ENCODE results near the gene IL17A.

Gene IL17A

DNA sequence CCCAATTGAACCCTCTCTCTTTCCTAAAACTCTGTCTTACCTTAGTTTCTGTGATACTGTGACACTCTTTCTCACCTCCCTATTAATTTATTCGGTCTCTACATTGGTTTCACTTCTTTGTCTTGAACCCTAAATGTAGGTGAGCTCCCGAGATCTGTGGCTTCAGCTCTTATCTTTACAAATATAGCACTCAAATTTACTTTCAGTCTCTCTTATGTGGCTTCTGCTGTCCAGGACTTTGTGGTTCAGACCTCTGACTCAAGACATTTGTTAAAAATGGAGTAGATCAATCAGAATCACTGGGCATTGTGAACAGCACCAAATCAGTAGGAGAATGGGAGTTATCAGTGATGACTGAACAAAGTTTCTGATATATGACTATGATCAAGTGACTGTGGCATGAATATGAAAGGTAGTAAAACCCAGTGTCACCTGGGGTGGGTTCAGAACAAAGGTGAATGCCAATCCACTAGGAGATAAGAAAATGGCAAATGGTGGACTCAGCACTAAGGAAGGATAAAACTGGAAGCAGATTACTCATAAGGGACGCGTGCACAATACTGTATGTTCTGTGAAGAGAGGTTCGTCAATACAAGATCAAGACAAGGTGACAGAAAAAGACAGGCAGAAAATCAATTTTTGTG, 30.9 kb downstream of the IL17A start:
- no peak for DNase-seq (ENCODE audit: low read depth)

DNA sequence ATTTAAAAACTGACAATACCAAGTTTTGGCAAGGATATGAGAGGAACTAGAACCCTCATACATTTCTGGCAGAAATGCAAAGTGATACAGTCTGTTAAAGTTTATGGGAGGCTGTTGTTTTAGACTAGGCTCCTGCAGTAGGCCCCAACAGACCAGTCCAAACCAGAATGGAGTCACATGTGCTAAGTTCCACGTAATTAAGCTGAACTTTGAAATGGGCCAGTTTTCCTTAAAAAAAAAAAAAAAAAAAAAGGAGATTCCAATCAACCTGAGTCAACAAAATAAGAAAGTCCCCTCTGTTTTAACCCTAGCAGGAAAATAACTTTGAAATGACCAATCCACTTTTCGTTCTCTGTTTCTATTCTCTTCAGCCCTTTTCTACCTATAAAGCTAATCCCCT, 31.6 kb downstream of the IL17A start:
- no peak for DNase-seq (ENCODE audit: low read depth)

DNA sequence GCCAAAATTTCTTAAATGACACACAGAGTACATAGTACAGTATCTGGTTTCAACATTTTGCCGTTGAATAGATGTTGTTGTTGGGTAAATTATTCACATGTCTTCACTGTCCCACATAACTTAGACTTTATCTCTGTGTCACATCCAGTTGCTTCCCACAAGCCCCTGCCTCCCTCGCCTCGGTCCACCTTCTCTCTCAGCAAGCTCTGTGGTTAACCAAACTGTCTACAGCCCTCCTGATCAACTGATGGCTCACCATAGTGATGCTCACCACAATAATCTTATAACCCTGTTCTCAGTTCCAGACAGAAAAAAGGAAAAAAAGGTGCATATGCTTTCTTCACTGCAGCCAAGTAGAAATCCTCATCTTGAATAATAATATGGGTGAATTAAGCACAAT, 35.1 kb downstream of the IL17A start:
- no peak for DNase-seq (ENCODE audit: low read depth)

DNA sequence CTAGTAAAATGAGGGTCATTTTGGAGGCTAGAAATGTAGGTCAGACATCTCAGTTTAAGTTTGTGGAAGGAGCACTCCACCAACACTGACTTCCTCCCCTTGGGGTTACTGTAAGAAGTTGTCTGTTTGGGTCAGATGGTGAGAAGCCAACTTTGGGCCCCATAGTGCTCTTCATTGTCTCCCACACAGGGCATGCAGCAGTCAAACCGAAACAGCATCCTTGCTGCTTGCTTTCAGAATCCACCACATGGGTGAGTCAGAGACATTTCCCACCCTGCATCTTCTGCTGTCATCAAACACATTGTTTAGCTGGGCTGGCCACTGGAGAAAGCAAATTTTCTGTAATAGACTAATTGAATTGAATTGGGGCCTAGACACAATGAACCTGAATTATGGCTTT, 41.3 kb downstream of the IL17A start:
- no peak for DNase-seq (ENCODE audit: low read depth)

DNA sequence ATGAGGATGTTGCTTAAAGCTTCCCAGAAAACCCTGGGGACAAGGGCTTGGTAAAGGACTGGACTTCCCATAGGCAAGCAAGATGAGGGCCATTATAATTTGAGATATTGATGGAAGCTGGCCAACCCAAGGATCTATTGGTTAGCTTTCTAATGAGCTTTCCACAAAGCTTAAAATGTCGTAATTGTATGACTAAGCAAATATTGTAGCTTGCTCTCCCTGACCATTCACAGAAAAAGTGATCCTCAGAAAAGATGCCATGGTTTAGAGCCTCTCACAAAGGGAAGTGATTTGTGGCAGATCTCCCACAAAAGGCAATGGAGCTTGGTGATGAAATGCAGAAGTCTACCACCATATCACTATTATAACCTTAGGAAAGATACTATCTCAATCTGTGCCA, 44.5 kb downstream of the IL17A start:
- no peak for DNase-seq (ENCODE audit: low read depth)

DNA sequence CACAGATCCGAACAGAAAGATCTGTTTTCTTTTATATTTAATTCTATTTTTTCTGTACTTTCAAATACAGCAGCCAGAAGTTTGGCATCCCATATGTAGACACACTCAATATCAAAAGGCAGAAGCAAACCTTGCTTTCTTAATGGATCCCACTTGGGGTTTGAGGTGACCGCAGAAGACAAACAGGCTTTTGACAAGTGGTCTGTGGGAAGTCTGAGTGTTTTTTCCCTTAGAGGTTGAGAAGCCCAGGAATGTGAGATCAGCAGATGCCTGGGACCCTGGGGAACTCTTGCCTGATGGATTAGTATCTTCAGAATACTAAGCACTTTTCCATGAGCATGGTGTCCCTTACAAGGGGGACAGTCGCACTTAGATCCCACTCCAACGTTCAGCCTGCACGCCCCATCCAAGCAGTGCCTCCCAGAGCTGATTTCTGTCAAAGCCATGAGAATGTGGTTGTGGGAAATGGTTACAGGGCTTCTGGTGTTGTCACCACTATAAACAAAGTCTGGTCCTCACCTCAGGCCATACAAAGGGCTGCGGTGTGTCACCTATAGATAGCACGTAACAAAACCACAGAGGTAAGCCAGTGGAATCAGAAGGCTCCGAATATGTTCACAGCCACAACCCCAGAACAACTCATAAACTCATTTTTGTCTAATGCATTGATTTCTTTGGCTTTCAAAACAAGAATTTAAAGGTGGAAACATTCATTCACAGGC, 45.4 kb downstream of the IL17A start:
- no peak for DNase-seq (ENCODE audit: low read depth)

DNA sequence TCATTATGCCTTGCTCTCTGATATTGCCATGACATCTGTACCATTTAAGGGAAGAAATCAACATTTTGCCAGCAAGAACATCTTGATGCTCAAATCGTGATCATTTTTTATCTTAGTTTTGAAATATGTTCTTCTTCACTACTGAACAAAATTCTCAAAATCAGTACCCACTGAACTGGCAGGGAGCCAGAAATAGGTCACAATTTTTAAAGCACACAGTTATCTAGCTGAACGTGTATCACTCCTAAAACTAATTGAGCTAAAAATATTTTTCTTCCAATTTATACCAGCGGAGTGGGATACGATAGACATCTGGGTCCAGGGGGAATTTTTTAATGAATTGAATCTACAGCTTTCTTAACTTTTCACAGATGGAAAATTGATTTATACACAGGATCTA, 46.8 kb downstream of the IL17A start:
- DNase-seq (ENCODE audit: low read depth), result no peak

DNA sequence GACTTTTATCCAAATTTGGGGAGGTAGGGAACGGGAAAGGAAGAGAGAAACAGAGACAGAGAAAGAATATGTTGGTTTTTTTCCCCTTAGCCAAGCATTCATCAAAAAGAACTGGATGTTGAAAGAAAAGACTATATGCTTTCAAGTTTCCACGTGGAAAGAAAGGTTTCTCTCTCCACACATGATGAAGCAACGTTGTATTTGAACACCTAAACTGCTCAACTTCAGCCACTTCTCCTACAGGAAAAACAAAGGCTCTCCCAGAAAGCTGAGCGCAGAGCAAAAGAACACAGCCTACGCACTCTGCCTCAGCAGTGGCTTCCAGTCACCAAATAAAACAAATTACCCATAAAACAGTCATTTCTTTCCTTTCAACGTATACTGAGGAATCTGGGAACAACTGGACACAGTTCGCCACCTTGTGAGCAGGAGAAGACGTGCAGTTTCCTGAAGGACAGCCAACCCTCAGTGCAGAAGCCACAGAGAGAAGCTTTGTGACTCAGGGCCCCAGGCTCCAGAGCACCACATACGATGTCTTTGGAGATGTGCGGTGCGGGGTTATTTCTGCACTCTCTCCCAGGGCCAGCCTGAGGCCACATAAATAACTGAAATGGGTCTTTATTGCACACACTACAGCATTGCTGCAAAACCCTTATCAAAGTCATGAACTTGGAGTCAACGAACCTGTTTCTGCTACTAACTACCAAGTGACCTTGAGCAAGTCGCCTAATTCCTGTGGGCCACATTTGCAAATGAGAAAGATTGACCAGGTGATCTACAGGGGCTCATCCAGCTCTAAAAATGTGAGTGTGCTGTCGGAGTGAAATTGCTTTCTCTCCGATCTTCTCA, 48.0 kb downstream of the IL17A start:
- DNase-seq (ENCODE audit: low read depth), result peak; percentile 22

Data from HS-27A (cell line).